Neural cell (in vitro differentiated cells): ENCODE results near the gene CDCA7L. TPM values are rescaled to one million over a fixed set of nuclear protein-coding genes. Genes with fewer than 3 reads are reported as not detected.

Source experiments
- H2AFZ ChIP-seq: fragments of 200-600, 300-800 bp; sonication (generic), shearing (Covaris generic); 2 replicates; pipeline ENCODE4 v1.6.0; 2014; ENCODE audit warnings: low read depth, mild to moderate bottlenecking, antibody characterized with exemption, low read length, moderate library complexity
- H3F3A ChIP-seq: fragments of 200-600 bp; shearing (Covaris generic); 2 replicates; pipeline ENCODE4 v1.6.1; 2016; ENCODE audit warnings: mild to moderate bottlenecking, moderate library complexity, mixed read lengths, antibody characterized with exemption, low read length; ENCODE audit not compliant: insufficient read depth, poor library complexity, severe bottlenecking
- H3K27ac ChIP-seq: fragments of 200-600, 300-800 bp; sonication (generic), shearing (Covaris generic); 2 replicates; pipeline ENCODE4 v1.5.1; 2014; ENCODE audit warnings: mild to moderate bottlenecking, low read length, moderate library complexity
- H3K27me3 ChIP-seq: fragments of 300-800, 200-600 bp; sonication (generic), shearing (Covaris generic); 2 replicates; pipeline ENCODE4 v1.6.0; 2014; ENCODE audit warnings: mild to moderate bottlenecking, low read depth, low read length, moderate library complexity; ENCODE audit not compliant: insufficient read depth
- H3K36me3 ChIP-seq: fragments of 300-800, 200-600 bp; sonication (generic), shearing (Covaris generic); 2 replicates; pipeline ENCODE4 v1.5.1; 2014; ENCODE audit warnings: mild to moderate bottlenecking, antibody characterized with exemption, low read length, moderate library complexity; ENCODE audit not compliant: insufficient read depth
- H3K4me2 ChIP-seq: fragments of 300-800, 200-600 bp; sonication (generic), shearing (Covaris generic); 2 replicates; pipeline ENCODE4 v1.6.0; 2014; ENCODE audit warnings: mild to moderate bottlenecking, low read length
- H3K4me3 ChIP-seq: fragments of 300-800, 200-600 bp; sonication (generic), shearing (Covaris generic); 2 replicates; pipeline ENCODE4 v1.5.1; 2014; ENCODE audit warnings: mild to moderate bottlenecking, low read length, moderate library complexity
- H3K79me2 ChIP-seq: fragments of 200-600 bp; shearing (Covaris generic); replicated peaks from 2 replicates; pipeline ENCODE4 v1.6.0; 2014; ENCODE audit warnings: mild to moderate bottlenecking, low read length, moderate library complexity; ENCODE audit not compliant: insufficient read depth
- H3K9ac ChIP-seq: fragments of 300-800, 200-600 bp; sonication (generic), shearing (Covaris generic); 2 replicates; pipeline ENCODE4 v1.6.1; 2016; ENCODE audit warnings: mild to moderate bottlenecking, low read length, mixed read lengths
- H3K9me2 ChIP-seq: fragments of 200-600 bp; shearing (Covaris generic); 2 replicates; pipeline ENCODE4 v1.6.1; 2016; ENCODE audit warnings: mild to moderate bottlenecking, low read length, mixed read lengths; ENCODE audit not compliant: insufficient read depth
- H3K9me3 ChIP-seq: fragments of 200-600, 300-800 bp; sonication (generic), shearing (Covaris generic); 2 replicates; pipeline ENCODE4 v1.6.1; 2016; ENCODE audit warnings: mild to moderate bottlenecking, mixed run types, low read length, moderate library complexity, mixed read lengths
- H4K20me1 ChIP-seq: fragments of 200-600 bp; shearing (Covaris generic); 2 replicates; pipeline ENCODE4 v1.6.1; 2016; ENCODE audit warnings: mild to moderate bottlenecking, mixed run types; ENCODE audit not compliant: insufficient read depth
- EP300 ChIP-seq: fragments of 450-650 bp; conservative IDR thresholded peaks from 2 replicates; pipeline ENCODE4 v1.6.1; 2014; ENCODE audit warnings: antibody characterized with exemption, mild to moderate bottlenecking, moderate library complexity; ENCODE audit not compliant: poor library complexity, severe bottlenecking
- EZH2 ChIP-seq: fragments of 200-600, 300-800 bp; shearing (Covaris generic), sonication (generic); IDR thresholded peaks from 2 replicates; pipeline ENCODE4 v1.6.1; 2014; ENCODE audit warnings: antibody characterized with exemption, low read length, borderline replicate concordance, mild to moderate bottlenecking; ENCODE audit not compliant: insufficient read depth, poor library complexity, severe bottlenecking
- MXI1 ChIP-seq: fragments of 450-650 bp; conservative IDR thresholded peaks from 2 replicates; pipeline ENCODE4 v1.6.1; 2014; ENCODE audit warnings: antibody characterized with exemption, mild to moderate bottlenecking; ENCODE audit not compliant: poor library complexity, severe bottlenecking
- POLR2AphosphoS5 ChIP-seq: IDR thresholded peaks from 2 replicates; pipeline ENCODE4 v1.6.1; 2012
- RAD21 ChIP-seq: fragments of 450-650 bp; conservative IDR thresholded peaks from 2 replicates; pipeline ENCODE4 v1.6.1; 2014; ENCODE audit warnings: antibody characterized with exemption, mild to moderate bottlenecking, moderate library complexity
- REST ChIP-seq: IDR thresholded peaks from 2 replicates; pipeline ENCODE4 v1.6.1; 2012; ENCODE audit warnings: borderline replicate concordance
- SMC3 ChIP-seq: fragments of 450-650 bp; conservative IDR thresholded peaks from 2 replicates; pipeline ENCODE4 v1.6.1; 2014; ENCODE audit warnings: antibody characterized with exemption, mild to moderate bottlenecking, moderate library complexity; ENCODE audit not compliant: poor library complexity
- TAF1 ChIP-seq: IDR thresholded peaks from 2 replicates; pipeline ENCODE4 v1.6.1; 2012; ENCODE audit warnings: low read depth
- polyA plus RNA-seq: library from polyadenylated mRNA; depleted of rRNA; stranded (reverse); fragments of >200 nt; gene quantifications from 2 replicates; pipeline ENCODE4 v1.2.3, GENCODE V29; 2014
- TF ChIP-seq, protein P1 (sequence below): fragments of 450-650 bp; IDR thresholded peaks from 2 replicates; pipeline ENCODE4 v1.5.1; 2014; ENCODE audit warnings: antibody characterized with exemption, mild to moderate bottlenecking, moderate library complexity; ENCODE audit not compliant: poor library complexity, severe bottlenecking

Gene CDCA7L
- polyA plus RNA-seq, 1 donor from 2014 or later = 3.4 TPM

GRCh38 chr7:21984042-21984441, 38.3 kb upstream of the CDCA7L start:
- Histone ChIP-seq H3K36me3 (no peaks in the 10 kb centered on the region), H3K27me3 (no peaks in the 10 kb centered on the region), H4K20me1 (no peaks in the 10 kb centered on the region), H3K9me2 (no peaks in the 10 kb centered on the region), H3K27ac (no peak overlapping the region), H3K9me3 (no peaks in the 10 kb centered on the region), H3F3A (no peaks in the 10 kb centered on the region), H2AFZ (no peak overlapping the region), H3K9ac (no peak overlapping the region), H3K4me3 (no peak overlapping the region), H3K4me2 (no peak overlapping the region), H3K79me2 (no peaks in the 10 kb centered on the region)
- TF ChIP-seq POLR2AphosphoS5 (no peak), TAF1 (no peak), SMC3 (no peak), REST (no peak), MXI1 (no peak), RAD21 (no peak), EP300 (no peak), EZH2 (no peak)
- TF ChIP-seq, protein P1, sequence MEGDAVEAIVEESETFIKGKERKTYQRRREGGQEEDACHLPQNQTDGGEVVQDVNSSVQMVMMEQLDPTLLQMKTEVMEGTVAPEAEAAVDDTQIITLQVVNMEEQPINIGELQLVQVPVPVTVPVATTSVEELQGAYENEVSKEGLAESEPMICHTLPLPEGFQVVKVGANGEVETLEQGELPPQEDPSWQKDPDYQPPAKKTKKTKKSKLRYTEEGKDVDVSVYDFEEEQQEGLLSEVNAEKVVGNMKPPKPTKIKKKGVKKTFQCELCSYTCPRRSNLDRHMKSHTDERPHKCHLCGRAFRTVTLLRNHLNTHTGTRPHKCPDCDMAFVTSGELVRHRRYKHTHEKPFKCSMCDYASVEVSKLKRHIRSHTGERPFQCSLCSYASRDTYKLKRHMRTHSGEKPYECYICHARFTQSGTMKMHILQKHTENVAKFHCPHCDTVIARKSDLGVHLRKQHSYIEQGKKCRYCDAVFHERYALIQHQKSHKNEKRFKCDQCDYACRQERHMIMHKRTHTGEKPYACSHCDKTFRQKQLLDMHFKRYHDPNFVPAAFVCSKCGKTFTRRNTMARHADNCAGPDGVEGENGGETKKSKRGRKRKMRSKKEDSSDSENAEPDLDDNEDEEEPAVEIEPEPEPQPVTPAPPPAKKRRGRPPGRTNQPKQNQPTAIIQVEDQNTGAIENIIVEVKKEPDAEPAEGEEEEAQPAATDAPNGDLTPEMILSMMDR = no peak

GRCh38 chr7:21983056-21983455, 37.4 kb upstream of the CDCA7L start:
- no peaks in the 10 kb centered on the region for H3K9me2 ChIP-seq

More at GRCh38 chr7:21983056-21983455, 37.4 kb upstream of the CDCA7L start:
- no peak overlapping the region for H3K9ac ChIP-seq
- TF ChIP-seq MXI1 (no peak), POLR2AphosphoS5 (no peak), REST (no peak), EP300 (no peak), TAF1 (no peak), RAD21 (no peak), SMC3 (no peak), EZH2 (no peak)
- TF ChIP-seq, protein P1 = no peak
- no peaks in the 10 kb centered on the region for H3K9me3 ChIP-seq
- no peaks in the 10 kb centered on the region for H4K20me1 ChIP-seq
- H3F3A ChIP-seq = no peaks in the 10 kb centered on the region
- no peak overlapping the region for H3K27ac ChIP-seq
- H2AFZ ChIP-seq = no peak overlapping the region
- no peaks in the 10 kb centered on the region for H3K36me3 ChIP-seq
- no peak overlapping the region for H3K4me3 ChIP-seq
- H3K4me2 ChIP-seq = no peak overlapping the region
- no peaks in the 10 kb centered on the region for H3K27me3 ChIP-seq
- no peaks in the 10 kb centered on the region for H3K79me2 ChIP-seq
